T follicular helper cell (primary cell): ENCODE data around the gene HIBCH.

Experiments
- DNase-seq: peaks from one replicate; pipeline ENCODE4 v3.0.0-alpha.2; 2020; ENCODE audit warnings: low read depth

The HIBCH gene

GRCh38 chr2:190156530-190157212 is 163.0 kb downstream of the HIBCH start:
- DNase-seq: no peak
